Measurements from ENCODE around the gene KLHL1.

GRCh38 chr13:69928262-69928661 lies 180.0 kb downstream of the KLHL1 start:
- TF ChIP-seq, protein P1, sequence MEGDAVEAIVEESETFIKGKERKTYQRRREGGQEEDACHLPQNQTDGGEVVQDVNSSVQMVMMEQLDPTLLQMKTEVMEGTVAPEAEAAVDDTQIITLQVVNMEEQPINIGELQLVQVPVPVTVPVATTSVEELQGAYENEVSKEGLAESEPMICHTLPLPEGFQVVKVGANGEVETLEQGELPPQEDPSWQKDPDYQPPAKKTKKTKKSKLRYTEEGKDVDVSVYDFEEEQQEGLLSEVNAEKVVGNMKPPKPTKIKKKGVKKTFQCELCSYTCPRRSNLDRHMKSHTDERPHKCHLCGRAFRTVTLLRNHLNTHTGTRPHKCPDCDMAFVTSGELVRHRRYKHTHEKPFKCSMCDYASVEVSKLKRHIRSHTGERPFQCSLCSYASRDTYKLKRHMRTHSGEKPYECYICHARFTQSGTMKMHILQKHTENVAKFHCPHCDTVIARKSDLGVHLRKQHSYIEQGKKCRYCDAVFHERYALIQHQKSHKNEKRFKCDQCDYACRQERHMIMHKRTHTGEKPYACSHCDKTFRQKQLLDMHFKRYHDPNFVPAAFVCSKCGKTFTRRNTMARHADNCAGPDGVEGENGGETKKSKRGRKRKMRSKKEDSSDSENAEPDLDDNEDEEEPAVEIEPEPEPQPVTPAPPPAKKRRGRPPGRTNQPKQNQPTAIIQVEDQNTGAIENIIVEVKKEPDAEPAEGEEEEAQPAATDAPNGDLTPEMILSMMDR (IDR thresholded peaks at IDR 0.05) = no peak
- TF ChIP-seq POLR2AphosphoS5 (IDR thresholded peaks at IDR 0.05) = no peak
